ENCODE data around the gene ZNF655. TPM values are rescaled to one million over a fixed set of nuclear protein-coding genes. Genes with fewer than 3 reads are reported as not detected.

ZNF655 gene
- total and polyA plus RNA-seq, 2 experiments from 2014 or later = 20.6 to 55.8 TPM

DNA sequence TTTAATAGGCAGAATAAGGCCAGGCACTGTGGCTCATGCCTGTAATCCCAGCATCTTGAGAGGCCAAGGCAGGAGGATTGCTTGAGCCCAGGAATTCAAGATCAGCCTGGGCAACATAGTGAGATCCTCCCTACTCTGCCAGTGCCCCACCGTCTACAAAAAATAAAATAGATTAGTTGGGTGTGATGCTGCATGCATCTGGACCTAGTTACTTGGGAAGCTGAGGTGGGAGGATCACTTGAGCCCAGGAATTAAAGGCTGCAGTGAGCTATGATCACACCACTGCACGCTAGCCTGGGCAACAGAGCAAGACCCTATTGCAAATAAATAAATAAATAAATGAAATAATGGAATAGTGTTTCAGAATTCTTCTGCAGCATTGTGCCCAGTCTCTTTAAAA, 22.8 kb upstream of the ZNF655 start:
- Mint-ChIP-seq H3K4me1 (no peaks in the 10 kb centered on the region), H3K4me3 (no peak overlapping the region), H3K36me3 (ENCODE audit: low read depth) (peaks cover 48% of the 10 kb centered on the region), H3K9me3 (peaks cover 92% of the 10 kb centered on the region), H3K27me3 (ENCODE audit: insufficient read depth, low read depth, poor library complexity) (peaks cover 17% of the 10 kb centered on the region), H3K27ac (no peak overlapping the region)
- no peak overlapping the region for H3K4me3 ChIP-seq
- no peaks in the 10 kb centered on the region for H4K20me1 ChIP-seq (replicated peaks; ENCODE audit: insufficient read depth)
- H3K4me1 ChIP-seq (ENCODE audit: insufficient read depth) = no peaks in the 10 kb centered on the region
- H3K36me3 ChIP-seq (ENCODE audit: insufficient read depth) = peaks cover 20% of the 10 kb centered on the region
- H3K4me2 ChIP-seq = no peak overlapping the region
- no peaks in the 10 kb centered on the region for H3K9me2 ChIP-seq (ENCODE audit: insufficient read depth)
- ATAC-seq = no peak
- H3K27ac ChIP-seq (ENCODE audit: low read depth) = no peak overlapping the region
- H3K79me2 ChIP-seq (replicated peaks; ENCODE audit: insufficient read depth) = no peaks in the 10 kb centered on the region
- H3F3A ChIP-seq (replicated peaks; ENCODE audit: low read depth) = 0 out of 2 replicates have a peak, but pooled peaks cover 11% of the 10 kb centered on the region
- no peak for TF ChIP-seq ZNF331 (CRISPR knock-in tag; IDR thresholded peaks at IDR 0.05; ENCODE audit: low read depth)
- TF ChIP-seq JUNB (IDR thresholded peaks at IDR 0.05; ENCODE audit: unreplicated experiment) = no peak
- TF ChIP-seq EZH2phosphoT487 (IDR thresholded peaks at IDR 0.05; ENCODE audit: unreplicated experiment) = no peak
- TF ChIP-seq CREB1 (CRISPR knock-in tag; IDR thresholded peaks at IDR 0.05; ENCODE audit: low read depth) = no peak
- TF ChIP-seq, protein P1, sequence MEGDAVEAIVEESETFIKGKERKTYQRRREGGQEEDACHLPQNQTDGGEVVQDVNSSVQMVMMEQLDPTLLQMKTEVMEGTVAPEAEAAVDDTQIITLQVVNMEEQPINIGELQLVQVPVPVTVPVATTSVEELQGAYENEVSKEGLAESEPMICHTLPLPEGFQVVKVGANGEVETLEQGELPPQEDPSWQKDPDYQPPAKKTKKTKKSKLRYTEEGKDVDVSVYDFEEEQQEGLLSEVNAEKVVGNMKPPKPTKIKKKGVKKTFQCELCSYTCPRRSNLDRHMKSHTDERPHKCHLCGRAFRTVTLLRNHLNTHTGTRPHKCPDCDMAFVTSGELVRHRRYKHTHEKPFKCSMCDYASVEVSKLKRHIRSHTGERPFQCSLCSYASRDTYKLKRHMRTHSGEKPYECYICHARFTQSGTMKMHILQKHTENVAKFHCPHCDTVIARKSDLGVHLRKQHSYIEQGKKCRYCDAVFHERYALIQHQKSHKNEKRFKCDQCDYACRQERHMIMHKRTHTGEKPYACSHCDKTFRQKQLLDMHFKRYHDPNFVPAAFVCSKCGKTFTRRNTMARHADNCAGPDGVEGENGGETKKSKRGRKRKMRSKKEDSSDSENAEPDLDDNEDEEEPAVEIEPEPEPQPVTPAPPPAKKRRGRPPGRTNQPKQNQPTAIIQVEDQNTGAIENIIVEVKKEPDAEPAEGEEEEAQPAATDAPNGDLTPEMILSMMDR (conservative IDR thresholded peaks at IDR 0.05; ENCODE audit: low read depth in 2 of 2) = no peak
- TF ChIP-seq NANOG (IDR thresholded peaks at IDR 0.05; ENCODE audit: borderline replicate concordance) = no peak
- TF ChIP-seq, protein P2, sequence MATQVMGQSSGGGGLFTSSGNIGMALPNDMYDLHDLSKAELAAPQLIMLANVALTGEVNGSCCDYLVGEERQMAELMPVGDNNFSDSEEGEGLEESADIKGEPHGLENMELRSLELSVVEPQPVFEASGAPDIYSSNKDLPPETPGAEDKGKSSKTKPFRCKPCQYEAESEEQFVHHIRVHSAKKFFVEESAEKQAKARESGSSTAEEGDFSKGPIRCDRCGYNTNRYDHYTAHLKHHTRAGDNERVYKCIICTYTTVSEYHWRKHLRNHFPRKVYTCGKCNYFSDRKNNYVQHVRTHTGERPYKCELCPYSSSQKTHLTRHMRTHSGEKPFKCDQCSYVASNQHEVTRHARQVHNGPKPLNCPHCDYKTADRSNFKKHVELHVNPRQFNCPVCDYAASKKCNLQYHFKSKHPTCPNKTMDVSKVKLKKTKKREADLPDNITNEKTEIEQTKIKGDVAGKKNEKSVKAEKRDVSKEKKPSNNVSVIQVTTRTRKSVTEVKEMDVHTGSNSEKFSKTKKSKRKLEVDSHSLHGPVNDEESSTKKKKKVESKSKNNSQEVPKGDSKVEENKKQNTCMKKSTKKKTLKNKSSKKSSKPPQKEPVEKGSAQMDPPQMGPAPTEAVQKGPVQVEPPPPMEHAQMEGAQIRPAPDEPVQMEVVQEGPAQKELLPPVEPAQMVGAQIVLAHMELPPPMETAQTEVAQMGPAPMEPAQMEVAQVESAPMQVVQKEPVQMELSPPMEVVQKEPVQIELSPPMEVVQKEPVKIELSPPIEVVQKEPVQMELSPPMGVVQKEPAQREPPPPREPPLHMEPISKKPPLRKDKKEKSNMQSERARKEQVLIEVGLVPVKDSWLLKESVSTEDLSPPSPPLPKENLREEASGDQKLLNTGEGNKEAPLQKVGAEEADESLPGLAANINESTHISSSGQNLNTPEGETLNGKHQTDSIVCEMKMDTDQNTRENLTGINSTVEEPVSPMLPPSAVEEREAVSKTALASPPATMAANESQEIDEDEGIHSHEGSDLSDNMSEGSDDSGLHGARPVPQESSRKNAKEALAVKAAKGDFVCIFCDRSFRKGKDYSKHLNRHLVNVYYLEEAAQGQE (IDR thresholded peaks at IDR 0.05; ENCODE audit: unreplicated experiment) = no peak
- TF ChIP-seq POLR2AphosphoS5 (IDR thresholded peaks at IDR 0.05; ENCODE audit: low read depth) = no peak
- TF ChIP-seq, protein P3, sequence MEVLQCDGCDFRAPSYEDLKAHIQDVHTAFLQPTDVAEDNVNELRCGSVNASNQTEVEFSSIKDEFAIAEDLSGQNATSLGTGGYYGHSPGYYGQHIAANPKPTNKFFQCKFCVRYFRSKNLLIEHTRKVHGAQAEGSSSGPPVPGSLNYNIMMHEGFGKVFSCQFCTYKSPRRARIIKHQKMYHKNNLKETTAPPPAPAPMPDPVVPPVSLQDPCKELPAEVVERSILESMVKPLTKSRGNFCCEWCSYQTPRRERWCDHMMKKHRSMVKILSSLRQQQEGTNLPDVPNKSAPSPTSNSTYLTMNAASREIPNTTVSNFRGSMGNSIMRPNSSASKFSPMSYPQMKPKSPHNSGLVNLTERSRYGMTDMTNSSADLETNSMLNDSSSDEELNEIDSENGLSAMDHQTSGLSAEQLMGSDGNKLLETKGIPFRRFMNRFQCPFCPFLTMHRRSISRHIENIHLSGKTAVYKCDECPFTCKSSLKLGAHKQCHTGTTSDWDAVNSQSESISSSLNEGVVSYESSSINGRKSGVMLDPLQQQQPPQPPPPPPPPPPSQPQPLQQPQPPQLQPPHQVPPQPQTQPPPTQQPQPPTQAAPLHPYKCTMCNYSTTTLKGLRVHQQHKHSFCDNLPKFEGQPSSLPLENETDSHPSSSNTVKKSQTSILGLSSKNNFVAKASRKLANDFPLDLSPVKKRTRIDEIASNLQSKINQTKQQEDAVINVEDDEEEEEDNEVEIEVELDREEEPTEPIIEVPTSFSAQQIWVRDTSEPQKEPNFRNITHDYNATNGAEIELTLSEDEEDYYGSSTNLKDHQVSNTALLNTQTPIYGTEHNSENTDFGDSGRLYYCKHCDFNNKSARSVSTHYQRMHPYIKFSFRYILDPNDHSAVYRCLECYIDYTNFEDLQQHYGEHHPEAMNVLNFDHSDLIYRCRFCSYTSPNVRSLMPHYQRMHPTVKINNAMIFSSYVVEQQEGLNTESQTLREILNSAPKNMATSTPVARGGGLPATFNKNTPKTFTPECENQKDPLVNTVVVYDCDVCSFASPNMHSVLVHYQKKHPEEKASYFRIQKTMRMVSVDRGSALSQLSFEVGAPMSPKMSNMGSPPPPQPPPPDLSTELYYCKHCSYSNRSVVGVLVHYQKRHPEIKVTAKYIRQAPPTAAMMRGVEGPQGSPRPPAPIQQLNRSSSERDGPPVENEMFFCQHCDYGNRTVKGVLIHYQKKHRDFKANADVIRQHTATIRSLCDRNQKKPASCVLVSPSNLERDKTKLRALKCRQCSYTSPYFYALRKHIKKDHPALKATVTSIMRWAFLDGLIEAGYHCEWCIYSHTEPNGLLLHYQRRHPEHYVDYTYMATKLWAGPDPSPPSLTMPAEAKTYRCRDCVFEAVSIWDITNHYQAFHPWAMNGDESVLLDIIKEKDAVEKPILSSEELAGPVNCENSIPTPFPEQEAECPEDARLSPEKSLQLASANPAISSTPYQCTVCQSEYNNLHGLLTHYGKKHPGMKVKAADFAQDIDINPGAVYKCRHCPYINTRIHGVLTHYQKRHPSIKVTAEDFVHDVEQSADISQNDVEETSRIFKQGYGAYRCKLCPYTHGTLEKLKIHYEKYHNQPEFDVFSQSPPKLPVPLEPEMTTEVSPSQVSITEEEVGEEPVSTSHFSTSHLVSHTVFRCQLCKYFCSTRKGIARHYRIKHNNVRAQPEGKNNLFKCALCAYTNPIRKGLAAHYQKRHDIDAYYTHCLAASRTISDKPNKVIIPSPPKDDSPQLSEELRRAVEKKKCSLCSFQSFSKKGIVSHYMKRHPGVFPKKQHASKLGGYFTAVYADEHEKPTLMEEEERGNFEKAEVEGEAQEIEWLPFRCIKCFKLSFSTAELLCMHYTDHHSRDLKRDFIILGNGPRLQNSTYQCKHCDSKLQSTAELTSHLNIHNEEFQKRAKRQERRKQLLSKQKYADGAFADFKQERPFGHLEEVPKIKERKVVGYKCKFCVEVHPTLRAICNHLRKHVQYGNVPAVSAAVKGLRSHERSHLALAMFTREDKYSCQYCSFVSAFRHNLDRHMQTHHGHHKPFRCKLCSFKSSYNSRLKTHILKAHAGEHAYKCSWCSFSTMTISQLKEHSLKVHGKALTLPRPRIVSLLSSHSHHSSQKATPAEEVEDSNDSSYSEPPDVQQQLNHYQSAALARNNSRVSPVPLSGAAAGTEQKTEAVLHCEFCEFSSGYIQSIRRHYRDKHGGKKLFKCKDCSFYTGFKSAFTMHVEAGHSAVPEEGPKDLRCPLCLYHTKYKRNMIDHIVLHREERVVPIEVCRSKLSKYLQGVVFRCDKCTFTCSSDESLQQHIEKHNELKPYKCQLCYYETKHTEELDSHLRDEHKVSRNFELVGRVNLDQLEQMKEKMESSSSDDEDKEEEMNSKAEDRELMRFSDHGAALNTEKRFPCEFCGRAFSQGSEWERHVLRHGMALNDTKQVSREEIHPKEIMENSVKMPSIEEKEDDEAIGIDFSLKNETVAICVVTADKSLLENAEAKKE (CRISPR knock-in tag; IDR thresholded peaks at IDR 0.05) = no peak
- no peak for TF ChIP-seq STAT1 (IDR thresholded peaks at IDR 0.05; ENCODE audit: unreplicated experiment)
- no peak for TF ChIP-seq EZH2 (IDR thresholded peaks at IDR 0.05; ENCODE audit: low read depth, unreplicated experiment)
- TF ChIP-seq, protein P4, sequence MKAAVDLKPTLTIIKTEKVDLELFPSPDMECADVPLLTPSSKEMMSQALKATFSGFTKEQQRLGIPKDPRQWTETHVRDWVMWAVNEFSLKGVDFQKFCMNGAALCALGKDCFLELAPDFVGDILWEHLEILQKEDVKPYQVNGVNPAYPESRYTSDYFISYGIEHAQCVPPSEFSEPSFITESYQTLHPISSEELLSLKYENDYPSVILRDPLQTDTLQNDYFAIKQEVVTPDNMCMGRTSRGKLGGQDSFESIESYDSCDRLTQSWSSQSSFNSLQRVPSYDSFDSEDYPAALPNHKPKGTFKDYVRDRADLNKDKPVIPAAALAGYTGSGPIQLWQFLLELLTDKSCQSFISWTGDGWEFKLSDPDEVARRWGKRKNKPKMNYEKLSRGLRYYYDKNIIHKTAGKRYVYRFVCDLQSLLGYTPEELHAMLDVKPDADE (IDR thresholded peaks at IDR 0.05) = no peak
- no peak for TF ChIP-seq ZNF114 (CRISPR knock-in tag; IDR thresholded peaks at IDR 0.05)
- H3K27me3 ChIP-seq (ENCODE audit: insufficient read depth) = no peaks in the 10 kb centered on the region
- H2AFZ ChIP-seq = no peak overlapping the region
- no peak for DNase-seq (ENCODE audit: low spot score)

Data from GM23338 (cell line).